GM11168 (cell line): Measurements from ENCODE around the gene ZC3H10.
"Not testable (repeated sequence)": the region's sequence is repeated elsewhere in the genome, so short reads cannot be mapped to it uniquely, and the experiment has no call there.

Experiments
- in situ Hi-C: fragments of 300-500 bp; cut with MboI; formaldehyde crosslinking; loops from one replicate; pipeline ENCODE4 v1.12.0; 2022; ENCODE audit warnings: low sequenced_read_pairs; ENCODE audit not compliant: unreplicated experiment

ZC3H10 gene, protein sequence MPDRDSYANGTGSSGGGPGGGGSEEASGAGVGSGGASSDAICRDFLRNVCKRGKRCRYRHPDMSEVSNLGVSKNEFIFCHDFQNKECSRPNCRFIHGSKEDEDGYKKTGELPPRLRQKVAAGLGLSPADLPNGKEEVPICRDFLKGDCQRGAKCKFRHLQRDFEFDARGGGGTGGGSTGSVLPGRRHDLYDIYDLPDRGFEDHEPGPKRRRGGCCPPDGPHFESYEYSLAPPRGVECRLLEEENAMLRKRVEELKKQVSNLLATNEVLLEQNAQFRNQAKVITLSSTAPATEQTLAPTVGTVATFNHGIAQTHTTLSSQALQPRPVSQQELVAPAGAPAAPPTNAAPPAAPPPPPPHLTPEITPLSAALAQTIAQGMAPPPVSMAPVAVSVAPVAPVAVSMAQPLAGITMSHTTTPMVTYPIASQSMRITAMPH

GRCh38 chr12:56117778-56118687 is at the start of gene ZC3H10:
ZC3H10 (plus strand) TSS chr12:56118266; CDS start chr12:56120563, 2,297 bp downstream.
- in situ Hi-C loops = no loop called here

DNA sequence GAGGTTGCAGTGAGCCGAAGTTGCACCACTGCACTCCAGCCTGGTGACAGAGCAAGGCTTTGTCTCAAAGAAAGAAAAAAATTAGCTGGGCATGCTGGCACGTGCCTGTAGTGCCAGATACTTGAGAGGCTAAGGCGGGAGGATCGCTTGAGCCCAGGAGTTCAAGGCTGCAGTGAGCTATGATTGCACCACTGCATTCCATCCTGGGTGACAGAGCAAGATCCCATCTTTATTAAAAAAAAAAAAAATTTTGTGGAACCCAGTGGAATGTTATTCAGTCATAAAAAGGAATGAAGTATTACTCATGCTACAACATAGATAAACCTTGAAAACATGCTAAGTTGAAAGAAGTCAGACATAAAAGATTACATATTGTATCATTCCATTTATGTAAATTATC is 46.4 kb upstream of the ZC3H10 start:
- in situ Hi-C loops = no loop called here

DNA sequence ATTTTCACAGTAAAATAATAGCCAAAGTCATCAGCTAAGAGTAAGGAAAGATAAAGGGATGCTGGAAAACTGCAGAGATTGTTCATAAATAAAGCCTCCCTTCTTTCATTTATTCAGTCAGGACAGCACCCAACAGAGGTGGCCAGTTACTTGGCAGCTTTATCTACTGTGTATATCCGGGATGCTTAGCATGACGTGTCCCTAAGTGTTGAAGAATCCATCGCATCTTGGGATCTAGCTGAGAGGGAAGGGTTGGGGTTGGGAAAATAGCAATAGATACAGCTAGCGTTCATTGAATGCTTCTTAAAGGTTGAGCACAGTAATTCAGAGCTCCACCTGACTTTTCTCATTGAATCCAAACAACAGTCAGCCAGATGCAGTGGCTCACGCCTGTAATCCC is 43.7 kb upstream of the ZC3H10 start:
- in situ Hi-C loops = no loop called here

- in situ Hi-C loops = not testable (repeated sequence)
Observed at GRCh38 chr12:56077966-56078365, 40.1 kb upstream of the ZC3H10 start.

DNA sequence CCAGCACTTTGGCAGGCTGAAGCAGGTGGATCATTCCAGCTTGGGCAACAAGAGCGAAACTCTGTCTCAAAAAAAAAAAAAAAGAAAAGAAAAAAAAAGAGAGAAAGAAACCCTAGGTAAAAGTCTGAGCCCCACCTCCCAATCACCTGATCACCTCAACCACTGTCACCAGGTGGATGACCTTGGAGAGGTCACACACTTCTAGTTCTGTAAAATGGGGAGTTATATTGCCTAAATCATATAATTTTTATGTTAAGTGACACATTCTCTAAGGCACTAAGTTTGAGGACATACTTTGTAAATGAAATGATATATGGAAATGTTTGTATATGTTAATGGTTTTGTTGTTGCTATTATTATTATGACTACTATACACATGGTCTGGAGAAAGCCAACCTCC is 39.6 kb upstream of the ZC3H10 start:
- in situ Hi-C loops = no loop called here

GRCh38 chr12:56078931-56079722 is 38.9 kb upstream of the ZC3H10 start:
- in situ Hi-C loops = no loop called here

DNA sequence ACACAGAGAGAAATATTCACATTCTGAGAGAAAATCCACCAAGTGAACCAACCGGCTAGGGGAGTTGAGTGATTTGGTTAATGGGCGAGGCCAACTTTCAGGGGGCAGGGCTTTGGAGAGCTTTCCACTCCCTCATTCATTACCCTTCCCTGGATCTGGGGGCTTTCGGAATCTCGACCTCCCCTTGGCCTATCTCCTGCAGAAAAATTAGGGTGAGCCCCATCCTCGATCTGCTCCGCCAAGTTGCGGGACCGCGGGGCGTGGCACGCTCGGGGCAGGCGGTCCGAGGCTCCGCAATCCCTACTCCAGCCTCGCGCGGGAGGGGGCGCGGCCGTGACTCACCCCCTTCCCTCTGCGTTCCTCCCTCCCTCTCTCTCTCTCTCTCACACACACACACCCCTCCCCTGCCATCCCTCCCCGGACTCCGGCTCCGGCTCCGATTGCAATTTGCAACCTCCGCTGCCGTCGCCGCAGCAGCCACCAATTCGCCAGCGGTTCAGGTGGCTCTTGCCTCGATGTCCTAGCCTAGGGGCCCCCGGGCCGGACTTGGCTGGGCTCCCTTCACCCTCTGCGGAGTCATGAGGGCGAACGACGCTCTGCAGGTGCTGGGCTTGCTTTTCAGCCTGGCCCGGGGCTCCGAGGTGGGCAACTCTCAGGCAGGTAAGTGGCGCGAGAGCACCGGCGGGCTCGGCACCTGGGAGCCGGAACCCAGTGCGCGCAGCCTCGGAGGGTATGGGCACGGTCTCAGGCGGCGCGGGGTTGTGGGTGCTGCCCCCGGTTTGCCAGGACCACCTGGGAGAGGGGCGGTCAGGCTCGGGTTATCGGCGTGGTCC is 38.1 kb upstream of the ZC3H10 start, which contains the start of gene ERBB3:
Gene ERBB3, plus strand, starts transcription at position 443 of the 833 bp plus-strand sequence. Its CDS starts 136 bp downstream, at position 579.
- in situ Hi-C loops = no loop called here

GRCh38 chr12:56080556-56081138 is 37.4 kb upstream of the ZC3H10 start:
- in situ Hi-C loops = no loop called here

DNA sequence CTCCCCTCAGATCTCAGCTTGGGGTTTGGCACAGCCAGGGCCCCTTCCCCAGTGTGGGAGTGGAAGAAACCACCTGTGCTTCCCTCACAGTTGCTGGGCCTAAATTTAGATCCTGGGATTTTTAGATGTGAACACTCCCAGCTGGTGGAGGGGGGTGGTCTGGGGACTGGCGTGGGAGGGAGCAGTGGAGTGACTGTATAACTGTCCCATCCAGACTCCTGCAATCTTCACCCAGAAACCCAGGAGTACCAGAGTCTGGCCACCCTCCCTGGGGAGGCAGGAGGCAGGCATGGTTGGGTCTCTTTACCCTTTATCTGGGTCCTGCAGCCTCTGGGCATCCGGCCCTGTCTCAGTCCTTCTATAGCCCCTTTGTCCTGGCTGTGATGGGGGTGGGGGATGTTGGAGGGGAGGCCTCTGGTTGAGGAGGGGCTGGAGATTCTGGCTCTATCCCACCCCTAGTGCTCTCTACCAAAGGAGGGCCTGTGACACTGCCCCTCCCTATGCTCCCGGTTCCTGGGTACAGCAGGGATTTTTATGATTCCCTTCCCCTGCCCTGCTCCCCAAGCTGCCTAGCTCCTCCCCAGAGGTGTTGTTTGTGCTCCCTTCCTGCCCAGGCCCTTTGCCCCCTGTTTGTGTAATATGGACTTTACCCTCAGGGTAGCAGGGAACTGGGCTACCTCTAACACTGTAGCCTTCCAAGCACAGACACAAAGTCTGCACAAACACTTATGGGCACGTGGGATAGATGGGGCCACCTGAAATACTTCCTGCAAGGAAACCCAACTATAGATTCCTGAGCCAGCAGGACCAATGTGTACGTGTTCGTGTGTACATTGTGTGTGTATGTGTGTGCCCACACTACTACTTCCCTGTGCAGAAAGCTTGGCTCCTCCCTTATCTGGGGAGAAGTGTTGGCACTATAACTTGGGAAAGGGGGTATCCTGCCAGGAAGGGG is 36.4 kb upstream of the ZC3H10 start:
- in situ Hi-C loops = no loop called here

DNA sequence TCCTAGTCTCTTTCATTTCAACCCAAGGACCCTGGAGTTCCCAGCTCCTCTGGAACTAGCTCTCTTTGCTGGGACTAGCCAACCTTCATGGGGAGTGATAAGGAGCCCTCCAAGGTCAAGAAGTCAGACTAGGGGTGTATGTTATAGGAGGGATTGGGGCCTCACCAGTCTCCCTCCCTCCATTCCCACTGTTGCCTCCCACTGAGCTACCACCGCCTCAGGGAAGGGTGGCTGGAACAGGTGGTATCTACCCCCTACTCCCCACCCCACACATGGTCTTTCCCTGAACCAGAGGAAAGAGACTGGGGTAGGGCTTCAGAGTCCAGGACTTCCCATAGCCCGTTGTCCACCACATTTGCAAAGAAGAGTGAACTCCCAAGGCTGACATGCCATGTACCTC is 35.7 kb upstream of the ZC3H10 start:
- in situ Hi-C loops = no loop called here

- in situ Hi-C loops = no loop called here
Observed at GRCh38 chr12:56082967-56083366, 35.1 kb upstream of the ZC3H10 start.

GRCh38 chr12:56084958-56085543 is 33.0 kb upstream of the ZC3H10 start:
- in situ Hi-C loops = no loop called here

DNA sequence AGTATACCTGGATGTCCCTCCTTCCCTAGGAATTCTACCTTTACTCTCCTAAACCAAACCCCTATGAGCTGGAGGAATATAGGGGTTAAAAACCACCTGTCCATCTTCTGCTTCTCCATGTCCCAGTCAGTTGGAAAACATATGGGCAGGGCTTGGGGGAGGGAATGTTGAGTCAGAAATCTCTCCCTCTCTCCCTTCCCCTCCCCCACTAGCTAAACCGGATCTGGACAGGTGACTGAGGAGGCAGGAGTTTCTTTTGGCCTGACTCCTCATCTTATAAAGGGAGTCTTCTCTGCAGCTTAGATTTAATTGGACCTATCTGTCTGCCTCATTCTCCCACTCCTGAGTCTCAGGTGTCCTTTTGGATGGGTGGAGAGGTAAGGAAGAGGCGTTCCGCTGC is 32.0 kb upstream of the ZC3H10 start:
- in situ Hi-C loops = no loop called here

DNA sequence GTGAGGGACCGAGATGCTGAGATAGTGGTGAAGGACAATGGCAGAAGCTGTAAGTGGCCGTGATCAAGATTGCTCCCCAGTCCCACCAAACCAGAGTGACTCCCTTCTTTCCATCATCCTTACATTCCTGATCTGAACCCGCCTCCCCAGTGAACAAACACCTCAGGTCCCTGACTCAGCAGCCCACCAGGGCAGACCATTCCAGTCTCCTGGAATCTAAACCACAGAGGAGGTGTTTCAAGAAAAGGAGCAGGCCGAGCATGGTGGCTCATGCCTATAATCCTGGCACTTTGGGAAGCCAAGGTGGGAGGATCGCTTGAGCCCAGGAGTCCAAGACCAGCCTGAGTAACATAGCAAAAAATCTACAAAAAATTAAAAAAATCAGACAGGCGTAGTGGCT is 31.5 kb upstream of the ZC3H10 start:
- in situ Hi-C loops = no loop called here

DNA sequence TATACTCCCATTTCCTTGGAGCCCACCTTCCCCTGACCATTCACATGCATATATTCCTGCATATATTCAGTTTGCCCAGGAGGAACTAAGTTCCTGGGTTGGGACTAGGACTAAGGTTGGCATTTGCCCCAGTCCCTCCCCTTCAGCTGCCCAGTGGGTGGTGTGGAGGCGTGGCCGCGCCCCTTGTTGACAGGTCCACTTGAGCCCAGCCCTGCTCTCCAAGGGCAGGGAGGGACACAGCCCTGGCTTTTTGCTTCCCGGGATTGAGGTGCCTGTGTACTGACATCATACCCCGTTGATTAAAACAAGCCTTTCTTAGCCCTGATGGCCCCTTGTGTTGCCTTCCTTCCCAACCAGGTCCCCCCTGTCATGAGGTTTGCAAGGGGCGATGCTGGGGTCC is 30.8 kb upstream of the ZC3H10 start:
- in situ Hi-C loops = no loop called here

DNA sequence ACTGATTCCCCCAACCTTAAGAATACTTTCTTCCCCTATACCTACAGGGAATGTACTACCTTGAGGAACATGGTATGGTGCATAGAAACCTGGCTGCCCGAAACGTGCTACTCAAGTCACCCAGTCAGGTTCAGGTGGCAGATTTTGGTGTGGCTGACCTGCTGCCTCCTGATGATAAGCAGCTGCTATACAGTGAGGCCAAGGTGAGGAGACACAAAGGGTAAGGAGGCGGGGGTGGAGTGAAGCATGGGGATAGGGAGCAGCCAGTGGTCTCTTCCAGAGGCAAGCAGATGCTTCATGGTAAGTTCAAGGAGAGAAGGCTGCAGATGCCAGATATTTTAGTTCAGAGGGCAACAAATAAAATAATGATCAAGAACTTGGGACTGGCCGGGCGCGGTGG is 20.3 kb upstream of the ZC3H10 start:
- in situ Hi-C loops = no loop called here

GRCh38 chr12:56098592-56098991 is 19.5 kb upstream of the ZC3H10 start:
- in situ Hi-C loops = no loop called here

DNA sequence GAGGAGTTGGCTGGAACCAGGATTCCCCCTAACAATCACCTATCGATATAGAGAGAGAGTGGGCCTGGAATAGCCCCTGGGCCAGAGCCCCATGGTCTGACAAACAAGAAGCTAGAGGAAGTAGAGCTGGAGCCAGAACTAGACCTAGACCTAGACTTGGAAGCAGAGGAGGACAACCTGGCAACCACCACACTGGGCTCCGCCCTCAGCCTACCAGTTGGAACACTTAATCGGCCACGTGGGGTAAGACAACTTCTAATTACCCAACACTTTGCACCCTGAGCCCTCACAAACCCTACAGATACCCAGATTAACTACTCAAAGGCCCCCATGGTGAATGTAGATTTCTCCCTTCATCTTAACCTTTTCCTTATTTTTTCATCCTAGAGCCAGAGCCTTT is 18.3 kb upstream of the ZC3H10 start:
- in situ Hi-C loops = no loop called here
